Stimulated activated CD4-positive, alpha-beta T cell treated with anti-CD3 and anti-CD28 coated beads, Interleukin-4, amount 100 ng/mL, for 48 hours (primary cell): ENCODE data around the gene SUGCT.

Experiments used
- DNase-seq, 2 donors: peaks; one replicate each; pipeline ENCODE4 v3.0.0-alpha.2; 2020; ENCODE audit warnings: low read depth in 2 of 2

SUGCT gene

GRCh38 chr7:40773656-40774055, 638.9 kb downstream of the SUGCT start:
- no peak for DNase-seq

- no peak for DNase-seq
These were observed 641.1 kb downstream of the SUGCT start for GRCh38 chr7:40775877-40776276.

GRCh38 chr7:40777730-40778312, 643.0 kb downstream of the SUGCT start:
- no peak for DNase-seq

GRCh38 chr7:40780460-40780859, 645.7 kb downstream of the SUGCT start:
- DNase-seq: no peak

GRCh38 chr7:40782836-40783235, 648.0 kb downstream of the SUGCT start:
- DNase-seq: no peak

GRCh38 chr7:40784176-40784575, 649.4 kb downstream of the SUGCT start:
- DNase-seq: no peak

- no peak for DNase-seq
These were observed 652.1 kb downstream of the SUGCT start for GRCh38 chr7:40786909-40787308.

GRCh38 chr7:40793132-40793531, 658.3 kb downstream of the SUGCT start:
- no peak for DNase-seq

GRCh38 chr7:40795607-40796006, 660.8 kb downstream of the SUGCT start:
- no peak for DNase-seq

GRCh38 chr7:40796723-40797122, 661.9 kb downstream of the SUGCT start:
- no peak for DNase-seq

GRCh38 chr7:40798613-40799012, 663.8 kb downstream of the SUGCT start:
- DNase-seq: no peak

- DNase-seq: no peak
These were observed 664.9 kb downstream of the SUGCT start for GRCh38 chr7:40799493-40800403.

- DNase-seq: no peak
These were observed 666.0 kb downstream of the SUGCT start for GRCh38 chr7:40800771-40801170.

GRCh38 chr7:40802497-40802896, 667.7 kb downstream of the SUGCT start:
- DNase-seq: no peak

GRCh38 chr7:40804477-40805215, 669.8 kb downstream of the SUGCT start:
- no peak for DNase-seq

- no peak for DNase-seq
These were observed 670.6 kb downstream of the SUGCT start for GRCh38 chr7:40805361-40805760.

GRCh38 chr7:40808378-40808942, 673.7 kb downstream of the SUGCT start:
- no peak for DNase-seq

GRCh38 chr7:40810274-40810673, 675.5 kb downstream of the SUGCT start:
- no peak for DNase-seq

- DNase-seq: no peak
These were observed 676.9 kb downstream of the SUGCT start for GRCh38 chr7:40811666-40812065.

- DNase-seq: no peak
These were observed 680.2 kb downstream of the SUGCT start for GRCh38 chr7:40815022-40815421.

- no peak for DNase-seq
These were observed 680.7 kb downstream of the SUGCT start for GRCh38 chr7:40815512-40815911.

- DNase-seq: no peak
These were observed 688.1 kb downstream of the SUGCT start for GRCh38 chr7:40822861-40823260.
